MM.1S (cell line): Measurements from ENCODE around the gene NDUFV2.

ENCODE experiments used
- CTCF ChIP-seq: fragments of 300-600 bp; sonication (generic); IDR thresholded peaks from 2 replicates; pipeline ENCODE4 v1.5.1; 2016; ENCODE audit warnings: antibody characterized with exemption, low read length, mixed read lengths
- EZH2 ChIP-seq: fragments of 300-600 bp; sonication (generic); optimal IDR thresholded peaks from 2 replicates; pipeline ENCODE3; 2017; ENCODE audit warnings: low read depth, mild to moderate bottlenecking, antibody characterized with exemption, low read length, mixed read lengths
- EZH2phosphoT487 ChIP-seq: fragments of 300-600 bp; sonication (generic); IDR thresholded peaks from 2 replicates; pipeline ENCODE4 v1.6.1; 2018; ENCODE audit warnings: antibody characterized with exemption, low read length

- TF ChIP-seq CTCF (no peak), EZH2phosphoT487 (no peak), EZH2 (no peak)
Observed at GRCh38 chr18:9153256-9153655, 50.8 kb downstream of the NDUFV2 start.
